GM21528 (cell line): ENCODE measurements around the gene IGFBP4.

Experiments
- ATAC-seq: cut with Tn5 transposase; IDR thresholded peaks from one replicate; pipeline ENCODE4 v1.9.1; 2021; ENCODE audit warnings: mild to moderate bottlenecking, moderate library complexity; ENCODE audit not compliant: unreplicated experiment, low FRiP score

The IGFBP4 gene

GRCh38 chr17:40469805-40470675, 26.8 kb downstream of the IGFBP4 start:
- no peak for ATAC-seq

- ATAC-seq = no peak
Observed at GRCh38 chr17:40470932-40471828, 27.9 kb downstream of the IGFBP4 start.

- no peak for ATAC-seq
Observed at GRCh38 chr17:40471846-40472732, 28.8 kb downstream of the IGFBP4 start.

- no peak for ATAC-seq
Observed at GRCh38 chr17:40472733-40473452, 29.6 kb downstream of the IGFBP4 start.

GRCh38 chr17:40473573-40474365, 30.5 kb downstream of the IGFBP4 start:
- no peak for ATAC-seq

- ATAC-seq = no peak
Observed at GRCh38 chr17:40474419-40475002, 31.3 kb downstream of the IGFBP4 start.

- ATAC-seq = no peak
Observed at GRCh38 chr17:40475234-40475908, 32.1 kb downstream of the IGFBP4 start.

GRCh38 chr17:40477796-40478195, 34.5 kb downstream of the IGFBP4 start:
- ATAC-seq = no peak

- ATAC-seq = no peak
Observed at GRCh38 chr17:40478486-40478885, 35.2 kb downstream of the IGFBP4 start.

GRCh38 chr17:40479754-40480480, 36.7 kb downstream of the IGFBP4 start:
- no peak for ATAC-seq

- ATAC-seq = no peak
Observed at GRCh38 chr17:40480501-40481003, 37.3 kb downstream of the IGFBP4 start.

GRCh38 chr17:40481106-40481505, 37.9 kb downstream of the IGFBP4 start:
- ATAC-seq = no peak

- no peak for ATAC-seq
Observed at GRCh38 chr17:40482722-40483121, 39.5 kb downstream of the IGFBP4 start.

- no peak for ATAC-seq
Observed at GRCh38 chr17:40483679-40484078, 40.4 kb downstream of the IGFBP4 start.

GRCh38 chr17:40484285-40484972, 41.2 kb downstream of the IGFBP4 start:
- ATAC-seq = no peak

GRCh38 chr17:40484973-40485530, 41.8 kb downstream of the IGFBP4 start:
- ATAC-seq = no peak
